GM18526 (cell line): ENCODE data around the gene RNF113B.

Experiments
- POLR2A ChIP-seq: IDR thresholded peaks from 3 replicates; pipeline ENCODE4 v1.6.1; 2011; ENCODE audit not compliant: insufficient read length; ENCODE audit errors: extremely low read depth

Gene RNF113B

DNA sequence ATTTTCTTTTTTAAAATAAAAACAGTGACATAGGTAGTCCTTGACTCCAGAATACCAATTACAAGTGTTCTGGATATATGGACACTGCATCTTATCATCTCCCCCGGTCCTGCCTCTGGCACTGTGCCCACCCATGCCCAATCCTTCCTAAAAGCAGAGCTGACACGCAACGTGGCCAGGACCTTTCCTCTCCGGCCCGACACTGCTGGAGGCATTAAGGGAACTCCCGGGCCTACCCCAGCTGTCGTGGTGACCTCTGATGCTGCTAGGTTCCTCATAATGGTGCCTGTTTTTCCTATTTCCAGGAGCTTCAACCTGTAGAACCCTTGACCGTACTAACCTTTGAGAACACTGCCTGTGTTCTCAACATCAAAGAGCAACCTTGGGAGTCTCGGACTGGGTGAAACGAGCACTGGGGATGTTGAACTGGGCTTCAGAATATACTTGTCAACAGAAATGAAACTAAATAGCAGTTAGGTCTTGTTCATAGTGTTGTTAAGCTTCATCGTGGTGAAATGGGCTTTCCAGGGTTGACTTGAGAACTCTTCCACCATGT lies 13.9 kb upstream of the RNF113B start:
- no peak for TF ChIP-seq POLR2A

DNA sequence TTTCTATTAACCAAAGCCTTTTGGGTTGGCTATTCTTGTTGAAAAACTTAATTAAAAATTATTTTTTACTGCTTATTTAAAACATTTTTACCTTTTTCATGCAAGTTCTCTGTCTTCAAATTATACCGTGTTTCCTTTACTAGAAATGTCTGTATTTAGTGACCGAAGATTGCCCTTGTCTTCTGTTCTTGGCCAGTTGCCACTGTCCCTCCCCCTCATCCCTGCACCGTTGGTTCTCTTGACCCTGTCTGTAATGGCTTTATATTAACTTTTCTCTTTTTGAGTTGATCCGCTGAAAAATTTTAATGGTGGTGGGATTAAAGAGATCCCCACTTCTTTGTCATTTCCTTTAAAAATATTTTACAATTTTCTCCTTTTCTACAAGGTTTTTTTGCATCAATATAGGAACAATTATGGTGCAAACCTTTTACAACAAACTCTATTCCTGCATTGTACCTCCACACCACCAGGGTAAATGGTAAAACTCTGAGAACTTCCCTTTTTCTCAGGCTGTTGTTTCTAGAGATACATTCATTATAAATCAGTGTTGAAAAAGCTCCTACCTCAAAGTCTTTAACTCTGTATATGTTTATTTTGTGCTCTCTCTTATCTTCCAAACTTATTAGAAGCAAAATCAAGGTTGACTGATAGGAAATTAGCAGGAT lies 12.9 kb upstream of the RNF113B start:
- no peak for TF ChIP-seq POLR2A

DNA sequence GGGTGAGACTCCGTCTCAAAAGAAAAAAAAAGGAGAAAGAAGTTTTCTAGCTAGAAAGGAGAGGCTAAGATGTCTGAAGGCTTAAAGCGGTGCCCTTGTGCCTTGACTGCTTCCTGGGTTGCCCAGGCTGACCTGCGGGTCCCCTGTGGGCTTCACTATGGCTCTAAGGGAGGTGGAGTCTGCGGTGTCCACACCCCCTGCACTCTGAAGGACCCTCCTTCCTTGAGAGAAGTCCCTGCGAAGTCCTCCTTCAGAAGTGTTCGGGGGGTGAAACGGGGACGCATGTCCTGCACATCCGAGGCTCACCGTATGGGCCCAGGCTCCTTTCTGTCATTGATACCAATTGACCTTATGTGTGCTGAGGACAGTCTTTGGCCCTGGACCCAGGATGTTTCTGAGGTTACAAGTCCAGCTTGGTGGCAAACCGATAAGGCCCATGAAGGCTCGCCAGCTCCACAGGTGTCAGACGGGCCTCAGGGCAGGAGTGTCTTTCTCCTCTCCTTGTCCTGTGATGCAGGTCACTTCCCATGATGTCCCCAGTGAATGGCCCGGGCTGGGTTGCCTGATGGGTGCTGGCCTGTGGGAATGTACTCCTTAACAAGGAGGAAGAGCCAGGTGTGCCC lies 11.6 kb upstream of the RNF113B start:
- TF ChIP-seq POLR2A: no peak

DNA sequence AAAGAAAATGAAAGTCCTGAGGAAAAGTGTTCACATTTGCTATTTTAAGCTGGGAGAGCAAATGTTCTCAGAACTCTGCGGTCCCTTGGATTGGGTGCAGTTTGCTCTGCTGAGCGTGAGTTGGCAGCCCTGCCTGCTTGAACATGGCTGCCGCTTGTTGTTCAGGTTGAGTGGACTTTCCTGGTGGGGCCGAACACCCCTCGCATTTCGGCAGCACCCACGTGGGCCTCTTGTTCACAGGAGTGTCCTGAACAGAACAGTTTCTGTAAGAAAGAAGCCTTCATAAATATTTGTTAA lies 10.8 kb upstream of the RNF113B start:
- no peak for TF ChIP-seq POLR2A

DNA sequence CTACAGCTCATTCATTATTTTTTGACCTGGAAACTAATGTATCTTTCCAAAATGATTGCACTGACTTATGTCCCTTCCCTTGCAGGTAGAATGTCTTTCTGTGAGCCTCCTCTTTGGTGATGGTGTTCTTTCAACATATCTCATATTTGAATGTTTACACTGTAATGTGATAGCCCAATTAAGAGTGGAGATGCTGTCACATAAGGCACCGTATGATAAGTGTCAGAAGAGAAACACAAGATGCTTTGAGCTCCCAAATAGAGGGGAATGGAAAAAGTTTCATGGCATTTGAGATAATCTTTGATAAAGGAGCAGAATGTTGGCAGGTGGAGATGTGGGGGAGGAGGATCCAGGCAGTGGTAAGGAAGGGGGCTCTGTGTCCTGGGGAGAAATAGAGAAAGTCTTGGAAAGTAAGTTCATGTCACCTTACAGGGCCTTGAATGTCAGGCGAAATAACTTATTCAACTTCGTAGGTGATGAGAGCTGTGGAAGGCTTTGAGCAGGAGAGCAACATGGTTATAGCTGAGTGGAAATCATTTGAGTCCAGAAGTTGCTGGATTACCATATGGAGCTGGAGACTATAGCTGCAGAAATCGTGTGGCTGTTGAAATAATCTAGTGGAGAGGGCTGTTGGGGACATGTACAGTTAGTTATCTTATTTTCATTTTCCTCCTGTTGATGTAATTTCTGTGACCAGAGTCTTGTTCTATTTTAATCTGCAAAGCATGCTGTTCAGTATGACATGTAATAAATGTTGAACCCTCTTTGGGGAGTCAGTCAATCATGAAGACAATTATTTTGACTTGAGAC lies 10.3 kb upstream of the RNF113B start:
- TF ChIP-seq POLR2A: no peak

DNA sequence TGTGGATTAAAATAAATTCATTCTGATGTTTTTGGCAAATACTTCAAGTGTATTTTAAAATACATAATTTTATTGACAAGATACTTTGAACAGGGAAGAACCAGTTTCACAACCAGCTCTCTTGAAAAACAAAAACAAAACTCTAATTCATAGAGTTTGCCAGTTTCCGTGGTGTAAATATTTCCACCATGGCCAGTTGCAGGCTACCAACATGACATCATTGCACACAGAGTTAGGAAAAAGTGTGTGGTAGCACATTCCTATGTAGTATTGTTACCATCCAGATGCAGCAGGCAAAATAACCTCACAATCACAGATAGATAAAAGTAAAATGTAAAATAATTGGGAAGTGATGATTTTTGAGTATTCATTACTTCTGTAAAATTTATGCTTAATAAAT lies 7.7 kb upstream of the RNF113B start:
- TF ChIP-seq POLR2A: no peak

DNA sequence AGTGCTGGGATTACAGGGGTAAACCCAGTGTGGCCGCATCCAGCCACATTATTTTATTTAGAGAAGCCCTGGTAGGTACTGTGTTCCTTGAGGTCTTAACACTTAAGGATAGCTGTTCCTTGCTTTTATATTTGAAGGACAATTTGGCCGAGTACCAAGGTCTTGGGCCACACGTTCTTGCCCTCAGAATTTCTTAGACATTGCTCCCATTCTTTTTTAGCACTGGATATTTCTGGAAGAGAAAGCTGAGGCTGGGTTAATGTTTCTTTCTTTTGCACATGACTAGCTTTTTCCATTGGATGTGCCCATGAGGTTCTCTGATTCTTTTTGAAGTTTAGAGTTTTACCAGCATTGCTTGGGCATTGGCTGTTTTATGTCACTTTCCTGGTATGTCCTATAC lies 5.5 kb upstream of the RNF113B start:
- TF ChIP-seq POLR2A: no peak

DNA sequence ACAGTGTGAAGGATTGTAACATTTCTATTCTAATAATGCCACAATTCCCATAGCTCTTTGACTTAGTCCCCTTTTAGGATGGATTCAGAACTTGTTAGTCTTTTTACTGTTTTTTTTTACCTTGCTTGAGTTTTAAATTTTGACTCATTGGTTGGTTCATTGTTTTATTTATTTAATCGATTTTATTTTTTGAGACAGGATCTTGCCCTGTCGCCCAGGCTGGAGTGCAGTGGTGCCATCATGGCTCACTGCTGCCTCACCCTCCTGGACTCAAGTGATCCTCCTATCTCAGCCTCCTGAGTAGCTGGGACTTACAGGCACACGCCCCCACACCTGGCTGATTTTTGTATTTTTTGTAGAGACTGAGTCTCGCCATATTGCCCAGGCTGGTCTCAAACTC lies 5.1 kb upstream of the RNF113B start:
- no peak for TF ChIP-seq POLR2A

DNA sequence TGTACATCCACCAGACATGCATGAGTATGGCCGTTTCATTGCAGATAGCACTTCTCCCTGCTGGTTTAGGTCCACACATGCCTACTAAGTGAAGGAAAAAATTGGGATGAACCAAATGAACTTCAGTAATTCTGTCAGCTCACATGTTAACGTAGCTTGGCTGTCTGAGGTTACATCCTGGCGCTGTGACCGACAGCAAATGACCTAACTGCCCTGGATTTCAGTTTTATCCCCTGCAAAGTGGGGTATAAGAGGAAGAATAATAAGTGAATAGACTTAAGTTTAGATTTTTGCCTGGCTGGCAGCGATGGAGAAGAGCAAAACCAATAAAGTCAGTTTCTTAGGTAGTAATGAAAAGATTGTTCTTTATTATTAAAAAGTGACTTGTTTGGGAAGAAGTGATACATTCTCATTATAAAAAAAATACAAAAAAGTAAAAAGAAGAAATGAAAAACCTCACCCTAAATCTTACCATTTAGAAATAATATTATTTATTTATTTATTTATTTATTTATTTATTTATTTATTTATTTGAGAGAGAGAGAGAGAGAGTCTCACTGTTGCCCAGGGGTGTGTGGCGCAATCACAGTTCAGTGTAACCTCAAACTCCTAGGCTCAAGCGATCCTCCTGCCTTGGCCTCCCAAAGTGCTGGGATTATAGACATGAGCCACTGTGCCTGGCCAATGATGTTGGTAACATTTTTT lies 4.2 kb upstream of the RNF113B start:
- TF ChIP-seq POLR2A: no peak

DNA sequence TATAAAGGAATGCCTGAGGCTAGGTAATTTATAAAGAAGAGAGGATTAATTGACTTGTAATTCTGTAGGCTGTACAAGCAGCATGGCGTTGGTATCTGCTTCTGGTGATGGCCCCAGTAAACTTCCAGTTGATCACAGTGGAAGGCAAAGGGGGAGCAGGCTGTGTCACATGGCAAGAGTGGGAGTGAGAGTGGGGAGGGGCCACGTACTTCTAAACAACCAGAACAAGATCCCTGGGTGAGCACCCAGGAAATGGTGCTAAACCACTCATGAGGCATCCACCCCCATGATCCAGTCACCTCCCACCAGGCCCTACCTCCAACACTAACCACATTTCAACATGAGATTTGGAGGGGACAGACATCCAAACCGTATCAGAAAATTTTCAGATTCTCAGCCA lies 3.0 kb upstream of the RNF113B start:
- no peak for TF ChIP-seq POLR2A

DNA sequence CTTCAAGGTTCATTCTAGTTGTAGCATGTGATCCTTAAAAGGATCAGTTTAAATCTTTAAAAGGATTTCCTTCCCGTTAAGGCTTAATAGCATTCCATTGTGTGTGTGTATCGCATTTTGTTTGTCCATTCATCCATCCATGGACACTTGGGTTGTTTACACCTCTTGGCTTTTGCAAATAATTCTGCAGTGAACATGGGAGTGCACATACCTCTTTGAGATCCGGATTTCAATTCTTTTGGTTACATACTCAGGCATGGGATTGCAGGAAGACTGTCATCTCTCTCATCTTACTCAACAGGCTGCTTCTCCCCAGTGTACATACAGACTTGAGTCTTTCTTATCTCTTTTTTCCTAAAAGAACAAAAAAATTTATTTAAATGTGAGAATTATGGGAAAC lies 1.2 kb downstream of the RNF113B start:
- TF ChIP-seq POLR2A: no peak

DNA sequence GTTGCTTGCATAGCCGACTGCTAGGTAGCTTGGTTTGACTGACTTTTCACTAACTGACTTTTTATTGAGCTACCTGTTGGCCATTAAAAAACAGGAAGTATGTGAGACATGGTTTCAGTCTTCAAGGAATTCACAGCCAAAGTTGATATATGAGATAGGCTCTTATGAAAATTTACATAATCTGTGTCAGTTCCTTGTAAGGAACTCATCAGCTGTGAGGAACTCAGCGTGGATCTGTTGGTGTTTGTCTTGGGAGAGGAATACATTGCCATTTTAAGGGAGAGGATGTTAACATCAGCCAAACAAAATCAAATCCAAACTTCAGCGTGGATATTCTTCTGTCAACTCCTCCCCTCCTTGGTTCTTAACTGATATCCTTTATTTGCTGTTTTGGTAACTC lies 2.0 kb downstream of the RNF113B start:
- TF ChIP-seq POLR2A: no peak

DNA sequence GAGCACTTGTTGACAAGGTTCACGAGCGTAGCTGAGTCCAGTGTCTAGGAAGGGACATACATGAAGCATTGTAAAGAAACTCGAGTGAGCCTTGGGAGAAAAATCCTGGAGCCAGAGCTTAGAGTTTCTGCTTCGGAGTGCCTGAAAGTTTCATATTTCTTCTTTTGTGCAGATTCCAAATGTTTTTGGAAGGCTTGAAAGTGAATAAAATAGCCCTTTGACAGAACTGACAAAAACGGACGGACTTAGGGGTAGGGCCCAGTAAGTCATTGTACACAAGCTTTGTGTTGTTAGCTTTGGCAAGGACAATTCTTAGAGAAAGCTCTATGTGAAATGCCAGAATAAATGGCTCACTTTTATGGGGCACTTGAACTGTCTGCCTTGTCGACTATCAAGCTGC lies 2.8 kb downstream of the RNF113B start:
- TF ChIP-seq POLR2A: no peak

DNA sequence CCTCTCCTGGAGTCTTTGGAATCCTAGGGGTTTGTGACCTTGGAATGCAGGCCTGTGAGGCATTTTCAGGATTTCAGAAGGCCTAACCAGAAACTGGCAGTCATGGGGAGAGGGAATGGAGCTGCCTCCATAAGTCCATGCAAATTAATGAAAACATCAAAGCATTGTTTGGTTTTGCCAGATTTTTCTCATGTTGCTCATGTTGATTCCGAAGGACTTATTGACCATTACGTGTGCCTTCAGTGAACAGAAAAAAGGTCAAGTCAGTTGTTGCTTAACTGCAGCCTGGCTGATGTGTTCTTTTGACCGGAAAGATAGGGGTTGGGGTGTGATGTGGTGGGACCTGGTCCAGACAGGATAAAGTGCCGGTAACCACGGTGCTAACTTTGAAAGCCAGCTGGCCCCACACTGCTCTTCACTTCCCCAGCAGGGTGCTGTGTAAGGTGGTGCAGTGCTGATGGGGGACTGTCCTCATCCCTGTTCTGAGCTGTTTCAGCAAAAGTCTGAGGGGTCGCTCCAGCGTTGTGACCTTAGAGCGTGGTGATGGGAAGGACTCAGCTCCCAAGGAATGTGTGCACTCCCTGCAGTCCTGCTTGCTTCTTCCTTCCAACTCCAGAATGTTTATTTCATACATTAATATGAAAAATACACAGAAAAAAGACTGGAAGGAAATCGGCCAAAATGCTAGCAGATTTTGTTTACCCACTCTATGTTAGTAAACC lies 3.5 kb downstream of the RNF113B start:
- TF ChIP-seq POLR2A: no peak
